ENCODE data around the gene MEFV. TPM values are rescaled to one million over a fixed set of nuclear protein-coding genes. Genes with fewer than 3 reads are reported as not detected.

The MEFV gene
- total RNA-seq, 4 donors from 2014 or later: 0.80 to 3.3 (median 1.8) TPM

- intact Hi-C loops (cut with DNase I; ENCODE audit: low total_unique reads): no loop called here
- DNase-seq (ENCODE audit: low spot score in 2 of 2): peak in 1 of 2 donors; percentile 2
- no peak overlapping the region for H3K4me3 ChIP-seq (ENCODE audit: low read depth, poor library complexity, severe bottlenecking)
- WGBS, 2 donors: 63 to 67% methylated on average over 4 of the region's 4 CpGs
- TF ChIP-seq POLR2A (IDR thresholded peaks at IDR 0.05) (no peak), CTCF (IDR thresholded peaks at IDR 0.05) (no peak)
These were observed 3.5 kb downstream of the MEFV start for GRCh38 chr16:3252967-3253366.

GRCh38 chr16:3249451-3249850, 7.0 kb downstream of the MEFV start:
- intact Hi-C loops (cut with DNase I; ENCODE audit: low total_unique reads): no loop called here
- TF ChIP-seq POLR2A (IDR thresholded peaks at IDR 0.05): no peak
- TF ChIP-seq CTCF (IDR thresholded peaks at IDR 0.05): no peak
- no peak overlapping the region for H3K4me3 ChIP-seq (ENCODE audit: low read depth, poor library complexity, severe bottlenecking)
- WGBS, 2 donors: 75 to 87% methylated on average over 10 to 13 of the region's 14 CpGs
- DNase-seq (ENCODE audit: low spot score in 2 of 2): peak in 1 of 2 donors; percentile 76

GRCh38 chr16:3249020-3249419, 7.4 kb downstream of the MEFV start:
- 76 to 88% methylated on average over 1 of the region's 1 CpG for WGBS, 2 donors
- H3K4me3 ChIP-seq (ENCODE audit: low read depth, poor library complexity, severe bottlenecking): no peak overlapping the region
- TF ChIP-seq POLR2A (IDR thresholded peaks at IDR 0.05) (no peak), CTCF (IDR thresholded peaks at IDR 0.05) (no peak)
- DNase-seq (ENCODE audit: low spot score in 2 of 2): peak in 1 of 2 donors; percentile 52
- intact Hi-C loops (cut with DNase I; ENCODE audit: low total_unique reads): no loop called here

GRCh38 chr16:3248596-3248995, 7.8 kb downstream of the MEFV start:
- intact Hi-C loops (cut with DNase I; ENCODE audit: low total_unique reads): no loop called here
- no peak for TF ChIP-seq POLR2A (IDR thresholded peaks at IDR 0.05)
- TF ChIP-seq CTCF (IDR thresholded peaks at IDR 0.05): no peak
- H3K4me3 ChIP-seq (ENCODE audit: low read depth, poor library complexity, severe bottlenecking): no peak overlapping the region
- 76 to 90% methylated on average over 5 of the region's 5 CpGs for WGBS, 2 donors
- peak in 1 of 2 donors; percentile 57 for DNase-seq (ENCODE audit: low spot score in 2 of 2)

GRCh38 chr16:3246876-3247275, 9.6 kb downstream of the MEFV start:
- intact Hi-C loops (cut with DNase I; ENCODE audit: low total_unique reads): no loop called here
- no peak for DNase-seq (ENCODE audit: low spot score in 2 of 2)

More at GRCh38 chr16:3246876-3247275, 9.6 kb downstream of the MEFV start:
- no peak overlapping the region for H3K4me3 ChIP-seq (ENCODE audit: low read depth, poor library complexity, severe bottlenecking)
- WGBS, 2 donors: 80 to 82% methylated on average over 10 of the region's 10 CpGs
- TF ChIP-seq POLR2A (IDR thresholded peaks at IDR 0.05) (no peak), CTCF (IDR thresholded peaks at IDR 0.05) (no peak)

All from lower leg skin (tissue), 4 donors.